IPS-NIHi11 (cell line): Measurements from ENCODE around the gene STIL.
"Not testable (repeated sequence)": the region's sequence is repeated elsewhere in the genome, so short reads cannot be mapped to it uniquely, and the experiment has no call there.

ENCODE experiments used
- DNase-seq: peaks from one replicate; pipeline ENCODE4 v3.0.0; 2012; ENCODE audit warnings: mixed read lengths, low spot score

Gene STIL

DNA sequence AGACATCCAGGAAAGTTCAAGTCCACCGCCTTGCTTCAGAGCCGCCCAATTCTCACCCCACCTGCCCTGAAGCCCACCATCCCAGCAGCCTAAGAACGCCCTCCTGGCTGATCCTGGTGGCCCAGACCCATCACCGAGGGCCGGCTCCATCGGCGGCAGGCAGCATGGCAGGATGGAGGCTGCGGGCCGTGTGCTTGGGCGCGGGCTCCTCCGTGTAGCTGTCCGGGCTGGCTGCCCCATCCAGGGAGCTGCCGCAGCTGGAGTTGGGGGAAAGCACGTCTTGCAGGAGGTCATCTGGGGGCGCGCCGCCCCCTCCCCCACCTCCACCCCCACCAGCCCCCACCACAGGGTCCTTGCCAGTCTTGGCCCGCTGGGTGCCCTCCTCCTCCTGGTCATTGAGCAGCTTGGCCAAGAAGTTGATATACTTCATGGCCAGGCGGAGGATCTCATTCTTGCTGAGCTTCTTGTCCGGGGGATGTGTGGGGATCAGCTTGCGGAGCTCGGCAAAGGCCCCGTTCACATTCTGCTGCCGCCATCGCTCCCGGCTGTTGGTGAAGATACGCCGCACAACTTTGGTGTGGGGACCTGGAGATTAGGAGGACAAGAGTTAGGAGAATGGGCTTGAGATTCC is 94.2 kb downstream of the STIL start:
- DNase-seq, result no peak

DNA sequence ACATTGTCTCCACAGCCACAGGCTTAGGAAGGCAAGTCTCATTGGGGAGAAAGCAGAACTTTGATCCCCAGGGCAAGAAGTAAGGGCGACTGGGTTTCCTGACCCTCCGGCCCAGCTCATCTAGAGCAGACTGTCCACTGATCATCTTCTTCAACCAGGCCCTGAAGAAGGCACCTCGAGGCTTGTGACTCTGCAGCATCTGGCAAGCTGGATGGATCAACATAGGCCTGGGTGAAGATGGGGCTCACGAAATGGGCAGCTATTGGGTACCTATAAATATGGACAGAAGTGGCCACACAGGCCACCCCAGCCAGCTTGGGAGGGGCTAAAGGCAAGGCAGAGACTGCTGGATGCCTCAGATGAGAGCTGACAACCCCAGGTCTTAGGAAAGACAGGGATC is 94.9 kb downstream of the STIL start:
- no peak for DNase-seq

DNA sequence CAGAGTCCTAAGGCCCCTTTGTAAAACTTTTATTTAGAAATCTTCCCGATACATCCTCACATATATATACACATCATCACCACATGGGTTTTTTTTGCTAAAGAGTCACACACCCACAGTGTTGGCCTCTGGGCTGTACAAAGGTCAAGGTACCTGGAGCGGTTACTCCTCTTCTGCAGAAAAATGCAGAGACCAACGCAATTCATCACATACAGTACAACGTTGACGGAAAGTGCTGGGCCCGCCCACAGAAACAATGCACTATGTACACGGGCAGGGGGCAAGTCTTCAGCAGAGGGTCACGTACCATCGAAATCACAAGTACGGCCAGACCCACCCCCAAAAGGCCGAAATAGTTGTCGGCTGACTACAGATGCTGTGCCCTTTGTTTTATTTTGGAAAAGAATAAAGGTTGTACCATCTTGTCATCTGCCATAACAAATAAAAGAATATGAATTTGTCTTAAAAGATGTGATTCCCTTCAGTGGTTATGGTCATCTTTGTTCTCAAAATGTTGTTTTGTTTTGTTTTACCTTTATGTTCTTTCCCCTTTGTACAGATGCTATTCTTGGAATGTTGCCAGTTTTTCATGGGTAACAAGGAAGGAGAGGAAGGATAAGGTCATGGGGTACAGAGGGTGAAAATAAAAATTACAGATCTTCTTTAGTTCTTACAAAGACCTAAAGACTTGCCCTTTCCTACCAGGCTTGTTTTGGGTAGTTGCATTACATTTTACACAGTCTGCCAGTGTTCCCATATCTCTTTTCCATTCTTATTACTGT is 97.5 kb downstream of the STIL start:
- DNase-seq, result no peak

DNA sequence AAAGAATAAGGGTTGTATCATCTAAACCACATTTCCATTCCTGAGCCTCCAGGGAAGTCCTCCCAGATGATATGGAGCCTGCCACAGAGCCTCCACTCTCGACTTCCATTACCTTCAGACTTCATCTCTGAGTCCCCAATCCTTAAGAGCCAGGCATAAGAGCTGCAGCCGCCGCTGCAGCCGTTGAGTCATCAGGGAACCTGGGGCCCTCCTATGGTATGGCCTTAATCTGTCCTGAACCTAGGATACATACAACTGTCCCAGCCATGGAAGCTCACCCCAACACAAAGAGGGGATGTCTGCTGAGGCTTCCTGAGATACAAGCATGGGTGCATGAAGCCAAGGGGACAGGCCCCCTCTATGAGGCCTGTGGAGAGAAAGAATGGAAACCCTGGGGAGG is 98.2 kb downstream of the STIL start:
- no peak for DNase-seq

DNA sequence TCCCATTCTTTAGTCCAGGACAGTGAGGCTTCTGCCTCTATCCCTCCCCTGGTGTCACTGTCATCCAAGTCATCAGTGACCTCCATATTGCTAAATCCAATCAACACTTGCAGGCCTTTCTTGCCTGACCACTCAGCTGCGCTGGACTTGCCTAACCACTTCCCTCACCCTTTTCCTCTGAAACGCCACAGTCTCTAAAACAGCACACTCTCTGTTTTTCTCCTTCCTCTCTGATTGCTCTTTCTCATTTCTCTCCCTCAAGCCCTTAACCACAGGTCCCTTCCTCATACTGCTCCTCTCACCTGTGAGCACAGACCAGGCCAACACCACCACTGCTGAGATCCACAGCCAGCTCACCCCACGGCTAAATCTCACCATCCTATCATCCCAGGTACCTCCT is 99.4 kb downstream of the STIL start:
- DNase-seq, result no peak

DNA sequence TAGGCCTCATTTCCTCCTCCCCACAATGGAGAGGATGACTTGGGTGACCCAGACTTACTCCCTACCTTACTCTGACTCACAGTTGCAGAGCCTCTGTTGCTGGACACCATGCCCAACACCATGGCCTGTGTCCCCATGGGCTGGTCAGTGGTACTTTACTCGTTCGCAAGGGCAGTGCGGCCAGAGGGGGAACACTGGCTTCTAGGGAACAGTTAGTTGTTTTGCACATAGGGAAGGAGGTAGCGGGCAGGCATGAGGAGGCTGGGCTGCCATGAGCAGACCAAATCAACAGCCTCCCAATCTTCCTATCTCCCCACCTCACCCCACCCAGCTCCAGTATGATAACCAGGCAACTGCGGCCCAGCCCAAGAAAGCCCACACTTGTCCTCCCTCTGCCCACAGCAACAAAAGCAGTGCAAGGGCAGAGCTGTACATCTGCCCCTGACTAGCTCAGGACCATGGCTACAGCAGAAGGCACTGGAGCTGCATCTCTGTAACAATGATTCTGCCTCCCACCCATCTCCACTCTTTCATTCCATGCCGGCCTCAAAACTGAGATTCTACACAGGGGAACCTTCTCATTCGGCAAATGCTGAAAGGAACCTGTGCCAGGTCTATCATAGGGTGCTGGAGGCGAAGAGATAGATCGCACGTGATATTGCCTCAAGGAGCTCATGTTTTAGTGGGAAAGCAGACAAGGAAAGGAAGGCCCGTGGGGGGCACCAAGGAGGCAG is 100.5 kb downstream of the STIL start:
- no peak for DNase-seq

DNA sequence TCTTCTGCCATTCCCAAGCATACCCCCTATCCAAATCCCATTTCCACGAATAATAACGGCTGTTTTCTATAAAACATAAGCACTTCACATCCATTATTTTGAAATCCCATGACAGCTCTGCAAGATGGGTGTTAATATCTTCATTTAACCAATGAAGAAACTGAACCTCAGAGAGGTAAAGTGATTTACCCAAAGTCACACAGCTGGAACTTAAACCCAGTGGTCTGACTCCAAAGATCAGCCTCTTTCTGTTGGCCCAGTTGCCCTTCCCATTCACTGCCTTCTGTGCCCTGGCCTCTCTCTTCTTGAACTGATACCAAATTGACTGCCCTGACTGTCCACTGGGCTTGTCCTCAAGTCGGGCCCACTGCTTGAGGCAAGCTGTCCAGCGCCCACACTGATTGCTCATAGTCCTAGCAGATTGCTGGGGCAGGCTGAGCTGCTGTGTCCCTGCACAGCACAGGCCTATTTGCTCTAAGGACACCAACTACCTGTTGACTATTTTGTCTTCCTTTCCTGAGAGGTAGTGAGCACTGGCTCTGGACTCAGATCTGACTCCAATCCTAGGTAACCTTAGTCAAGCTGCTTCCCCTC is 101.2 kb downstream of the STIL start:
- no peak for DNase-seq

DNA sequence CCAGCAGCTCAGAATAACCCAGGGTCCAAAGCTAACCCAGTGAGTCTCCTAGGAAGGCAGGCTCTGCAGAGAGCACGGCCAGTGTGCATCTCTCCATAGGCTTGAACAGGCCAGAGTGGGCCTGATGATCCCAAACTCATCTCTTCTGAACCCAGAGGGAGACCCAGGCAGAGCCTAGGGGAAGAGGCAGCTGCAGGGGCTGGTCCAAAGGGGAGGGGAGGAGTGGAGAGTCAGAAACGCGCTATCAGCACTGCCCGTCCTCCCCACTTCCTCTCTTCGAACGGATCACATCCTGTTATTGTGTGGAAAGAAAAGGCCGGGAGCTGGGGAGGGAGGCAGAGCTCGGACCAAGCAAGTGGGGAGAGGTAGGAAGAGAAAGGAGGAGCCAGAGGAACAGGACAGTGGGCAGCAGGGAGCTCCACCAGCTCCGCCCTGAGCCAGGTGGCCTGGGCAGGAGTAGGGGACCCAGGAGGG is 102.1 kb downstream of the STIL start:
- DNase-seq, result no peak

DNA sequence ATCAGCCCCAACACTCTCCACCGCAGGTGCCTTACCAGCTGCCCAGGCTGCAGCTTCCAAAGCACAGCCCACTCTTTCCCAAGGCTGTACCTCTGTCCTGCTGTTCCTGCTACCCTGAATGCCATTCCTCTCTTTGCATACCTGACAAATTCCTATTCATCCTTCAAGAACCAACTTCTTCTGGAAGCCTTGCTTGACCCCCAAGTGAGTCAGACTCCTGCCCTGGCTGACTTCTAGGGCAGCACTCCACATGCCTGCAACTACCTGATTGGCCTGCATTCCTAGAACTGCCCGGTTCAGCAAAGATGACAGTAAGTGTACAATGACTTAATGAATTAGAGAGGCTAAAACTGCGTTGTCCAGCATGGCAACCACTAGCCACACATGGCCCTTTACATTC is 103.3 kb downstream of the STIL start:
- DNase-seq, result no peak

DNA sequence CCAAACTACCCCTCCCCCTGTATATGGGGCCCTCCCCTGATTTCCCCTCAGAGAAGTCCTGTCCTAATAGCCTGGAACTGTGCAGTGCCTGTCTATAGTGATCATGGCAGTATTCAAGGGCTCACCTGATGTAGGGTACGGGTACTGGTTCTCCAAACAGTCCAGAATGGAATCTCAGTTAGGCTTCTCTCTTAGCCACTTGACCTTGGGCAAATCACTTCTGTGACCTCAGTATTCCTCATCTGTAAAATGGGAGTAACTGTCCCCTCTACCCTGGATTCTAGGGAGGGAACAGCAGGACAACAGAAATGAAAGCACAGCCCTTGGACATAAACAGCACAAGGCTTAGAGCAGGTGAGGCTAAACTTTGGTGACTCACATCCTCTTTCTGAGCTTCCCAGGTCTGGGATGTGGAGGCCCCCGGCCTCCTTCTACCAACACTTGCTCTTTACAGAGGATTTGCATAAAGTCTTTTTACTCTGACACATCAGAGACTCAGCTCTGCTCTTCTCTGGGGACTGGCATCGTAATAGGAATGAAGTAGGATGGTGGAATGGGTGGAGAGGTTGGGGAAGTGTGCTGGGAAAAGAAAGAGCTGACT is 104.1 kb downstream of the STIL start:
- no peak for DNase-seq

DNA sequence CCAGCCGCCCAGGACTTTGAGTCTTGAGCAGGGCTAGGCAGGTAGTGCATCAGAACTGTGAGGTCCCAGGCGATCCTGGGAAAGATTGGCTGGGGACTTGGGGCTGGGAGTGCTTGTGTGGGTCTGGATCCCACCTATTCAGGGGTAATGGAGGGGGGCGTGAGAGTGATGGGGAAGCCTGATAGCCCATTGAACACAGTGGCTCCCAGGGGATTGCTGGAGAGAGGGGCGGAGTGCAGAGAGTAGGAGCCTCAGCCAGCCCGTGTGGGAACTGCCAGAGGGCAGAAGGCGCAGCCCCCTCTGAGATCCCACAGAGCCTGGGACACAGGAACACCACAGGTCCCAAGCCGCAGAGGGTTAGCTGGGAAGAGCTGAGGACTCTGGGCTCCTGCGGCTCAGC is 104.9 kb downstream of the STIL start:
- DNase-seq, result no peak

DNA sequence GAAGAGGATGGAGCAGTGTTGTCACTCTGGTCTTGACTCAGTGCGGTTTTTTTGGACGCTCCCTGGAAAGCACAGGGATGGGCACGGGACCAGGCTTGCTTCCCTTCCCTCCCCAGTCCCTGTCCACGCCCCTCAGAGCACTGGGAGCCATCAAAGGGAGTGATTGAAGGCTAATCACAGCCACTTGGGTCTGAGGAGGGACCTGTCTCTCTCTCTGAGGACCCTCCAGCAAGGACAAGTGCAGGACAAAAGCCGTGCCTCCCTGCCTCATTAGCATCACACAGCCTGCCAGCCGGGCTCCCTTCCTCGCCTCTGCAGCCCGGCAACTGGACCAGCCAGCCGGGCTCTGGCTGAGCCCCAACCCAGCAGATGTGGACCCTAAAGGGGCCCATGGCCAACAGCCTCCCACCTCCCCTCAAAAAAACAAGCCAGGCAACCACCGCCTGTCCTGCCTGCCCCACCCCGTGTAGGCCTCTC is 105.5 kb downstream of the STIL start:
- peak; percentile 81 for DNase-seq

DNA sequence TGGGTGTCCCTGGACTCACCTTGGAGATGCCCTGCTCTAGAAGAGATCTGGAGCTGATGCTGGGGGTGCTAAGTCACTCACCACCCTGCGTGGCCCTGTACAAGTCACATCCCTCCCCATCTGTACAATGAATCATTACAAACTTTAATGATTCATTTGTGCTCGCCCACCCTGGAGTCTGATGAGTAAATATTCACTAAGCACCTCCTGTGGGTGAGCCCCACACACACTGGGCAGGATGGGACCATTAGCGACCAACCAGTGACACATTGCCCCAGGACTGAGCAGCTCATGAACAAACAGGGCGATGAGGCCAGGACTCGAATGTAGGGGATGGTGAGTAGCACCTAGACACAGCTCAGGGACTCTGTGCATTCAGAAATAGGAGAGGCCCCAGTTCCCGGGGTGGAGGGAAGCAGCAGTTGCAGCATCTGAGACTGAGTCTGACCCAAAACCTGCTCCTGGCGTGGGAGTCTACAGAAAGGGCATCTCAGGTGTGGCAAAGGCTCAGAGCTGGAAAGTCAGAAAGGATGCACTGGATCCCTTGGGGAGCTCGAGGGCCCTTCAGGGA is 106.1 kb downstream of the STIL start:
- DNase-seq, result no peak

DNA sequence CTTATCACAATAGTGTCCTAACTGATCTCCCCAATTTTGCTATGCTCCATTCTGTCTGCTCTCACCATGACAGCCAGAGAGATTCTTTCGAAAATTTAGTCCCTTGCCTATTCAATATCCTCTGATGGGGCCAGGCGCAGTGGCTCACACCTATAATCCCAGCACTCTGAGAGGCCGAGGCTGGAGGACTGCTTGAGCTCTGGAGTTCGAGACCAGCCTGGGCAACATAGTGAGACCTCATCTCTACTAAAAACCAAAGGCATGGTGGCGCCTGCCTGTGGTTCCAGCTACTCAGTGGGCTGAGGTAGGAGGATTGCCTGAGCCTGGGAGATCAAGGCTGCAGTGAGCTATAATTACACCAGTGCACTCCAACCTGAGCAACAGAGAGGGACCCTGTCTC is 108.0 kb downstream of the STIL start:
- DNase-seq, result no peak

DNA sequence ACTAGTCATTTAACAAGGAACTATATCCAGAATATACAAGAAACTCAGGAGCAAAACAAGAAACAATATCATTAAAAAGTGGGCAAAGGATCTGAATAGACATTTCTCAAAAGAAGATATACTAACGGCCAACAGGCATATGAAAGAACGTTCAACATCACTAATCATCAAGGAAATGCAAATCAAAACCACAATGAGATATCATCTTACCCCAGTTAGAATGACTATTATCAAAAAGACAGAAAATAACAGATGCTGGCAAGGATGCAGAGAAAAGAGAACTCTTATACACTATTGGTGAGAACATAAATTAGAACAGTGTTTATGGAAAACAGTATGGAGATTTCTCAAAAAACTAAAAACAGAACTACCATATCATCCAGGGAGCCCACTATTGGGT is 110.4 kb downstream of the STIL start:
- not testable (repeated sequence) for DNase-seq

DNA sequence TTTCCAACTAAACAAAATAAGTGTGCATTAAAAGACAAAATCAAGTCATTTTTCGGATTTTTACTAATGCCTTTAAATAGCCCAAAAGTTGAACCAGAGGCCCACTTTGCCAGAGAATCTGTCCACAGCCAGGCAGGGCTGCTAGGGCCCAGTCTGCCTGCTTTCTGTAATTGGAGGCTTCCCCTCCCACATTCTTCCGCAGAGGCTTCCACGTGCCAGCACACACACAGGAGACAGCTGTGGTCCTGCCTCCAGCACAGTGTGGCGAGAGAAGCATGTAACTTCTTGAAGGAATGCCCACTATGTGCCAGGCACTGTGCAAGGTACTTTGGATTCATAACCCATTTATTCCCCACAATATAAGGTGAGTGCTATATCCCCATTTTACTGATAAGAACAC is 112.8 kb downstream of the STIL start:
- DNase-seq, result peak; percentile 42
